IPS-11a (cell line): Measurements from ENCODE around the gene THBD.
A peak's percentile ranks its signal among the peaks of the same experiment; 100 is the strongest.

Experiments used
- H3K4me3 ChIP-seq: one replicate; pipeline ENCODE4 v1.5.1; 2013; ENCODE audit warnings: low read depth, low read length, control low read depth

Gene THBD

GRCh38 chr20:23049201-23050075 lies at the start of gene THBD:
THBD (minus strand) TSS chr20:23049672; CDS start chr20:23049504, 168 bp downstream.
- H3K4me3 ChIP-seq, result peak within 1 kb of the TSS; percentile 39

DNA sequence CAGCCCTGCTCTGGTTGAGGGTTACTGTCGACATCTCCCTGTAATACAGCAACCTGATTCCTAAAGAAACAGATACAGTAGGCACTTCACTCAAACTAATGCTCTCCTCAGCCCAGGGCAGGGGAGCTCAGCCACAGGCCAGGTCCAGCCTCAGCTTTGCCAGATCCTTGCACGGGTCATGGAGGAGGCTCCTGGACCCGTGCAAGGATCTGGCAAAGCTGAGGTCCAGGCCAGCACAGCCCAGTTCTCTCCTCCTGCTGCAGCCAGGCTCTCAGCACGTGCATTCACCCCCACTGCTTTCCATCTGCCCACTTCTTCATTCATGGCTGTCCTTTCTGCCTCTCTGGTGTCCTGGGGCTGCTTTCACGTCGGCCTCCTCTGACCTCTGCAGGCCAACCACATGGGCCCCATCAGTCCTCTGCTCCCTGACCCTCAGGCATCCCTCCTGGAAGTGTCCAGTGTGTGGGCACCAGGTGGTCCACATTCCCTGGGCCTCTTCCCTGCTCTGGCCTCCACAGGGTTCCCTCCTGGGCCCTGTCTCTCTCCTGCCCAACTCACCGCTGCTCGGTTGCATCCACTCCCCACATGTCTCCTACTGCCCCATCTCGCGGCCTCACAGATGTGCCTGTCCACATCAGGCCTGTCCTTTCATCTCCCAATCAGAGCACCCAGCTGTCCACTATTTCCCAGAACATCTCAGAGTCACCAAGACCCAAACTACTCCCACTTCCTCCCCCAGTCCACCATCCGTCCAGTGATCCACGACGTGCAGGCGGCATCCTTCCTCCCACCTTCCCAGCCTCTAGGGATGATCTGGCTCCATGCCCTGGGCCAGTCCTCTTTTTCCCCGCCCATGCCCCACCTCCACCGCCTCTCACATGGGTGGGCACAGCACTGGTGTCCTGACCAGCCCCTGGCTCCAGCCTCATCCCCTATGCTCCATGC lies 48.4 kb upstream of the THBD start:
- H3K4me3 ChIP-seq, result no peak overlapping the region

GRCh38 chr20:23096986-23097520 lies 47.6 kb upstream of the THBD start:
- H3K4me3 ChIP-seq, result no peak overlapping the region

DNA sequence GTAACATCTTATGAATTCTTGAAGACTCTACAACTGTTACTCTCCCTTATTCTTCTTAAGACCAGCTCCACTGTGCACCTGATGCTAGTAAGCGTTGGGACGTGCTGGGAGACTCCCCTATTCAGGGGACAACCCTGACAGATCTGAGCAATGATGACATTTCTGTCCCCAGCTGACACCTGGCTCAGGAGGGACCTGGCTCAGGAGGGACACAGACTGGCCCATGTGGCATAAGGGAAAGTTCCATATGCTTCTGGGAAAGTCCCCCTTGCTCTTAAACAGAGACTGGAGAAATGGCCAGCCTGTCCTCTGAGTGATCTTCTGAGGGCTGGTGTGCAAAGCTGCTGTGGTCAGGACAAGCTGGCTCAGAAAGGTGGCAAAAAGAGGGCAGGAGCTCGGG lies 46.6 kb upstream of the THBD start:
- no peak overlapping the region for H3K4me3 ChIP-seq

DNA sequence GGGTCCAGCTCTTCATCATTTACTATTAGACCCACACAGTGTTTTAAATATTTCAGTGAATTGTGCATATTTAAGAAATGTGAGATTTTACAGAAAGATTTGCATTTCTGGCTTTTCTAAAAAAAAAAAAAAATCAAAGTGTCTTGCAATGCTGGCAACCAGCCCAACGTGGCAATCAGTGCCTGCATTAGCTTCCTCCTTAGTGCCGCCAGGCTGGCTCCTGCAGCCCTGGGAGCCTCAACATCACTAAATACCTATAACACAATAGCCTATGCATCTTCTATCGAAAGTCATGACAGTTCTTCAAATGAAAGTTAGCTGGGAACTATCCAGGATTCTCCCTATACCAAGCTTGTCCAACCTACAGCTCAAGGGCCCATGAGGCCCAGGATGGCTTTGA lies 46.0 kb upstream of the THBD start:
- H3K4me3 ChIP-seq, result no peak overlapping the region

- H3K4me3 ChIP-seq, result no peak overlapping the region
These were observed 45.5 kb upstream of the THBD start for GRCh38 chr20:23094927-23095326.

- no peak overlapping the region for H3K4me3 ChIP-seq
These were observed 44.9 kb upstream of the THBD start for GRCh38 chr20:23094213-23094896.

DNA sequence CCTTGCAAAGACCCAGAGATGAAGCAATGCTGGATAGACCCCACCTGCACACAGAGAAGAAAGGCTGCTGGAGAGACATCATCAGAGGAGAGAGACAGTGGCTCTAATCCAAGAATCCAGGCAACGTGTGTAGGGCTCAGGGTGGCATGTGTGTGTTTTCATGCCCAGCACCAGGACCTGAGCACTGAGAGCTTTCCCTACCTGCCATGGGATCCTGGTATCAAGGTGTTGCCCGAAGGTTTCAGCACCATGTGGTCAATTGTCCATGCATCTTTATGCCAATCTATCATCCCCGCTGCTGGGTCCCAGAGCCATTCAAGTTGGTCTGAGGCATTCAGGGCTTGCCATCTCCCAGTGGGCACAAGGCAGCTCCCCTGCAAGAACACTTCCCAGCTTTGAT lies 44.1 kb upstream of the THBD start:
- H3K4me3 ChIP-seq, result no peak overlapping the region

- H3K4me3 ChIP-seq, result no peak overlapping the region
These were observed 43.5 kb upstream of the THBD start for GRCh38 chr20:23092861-23093495.

DNA sequence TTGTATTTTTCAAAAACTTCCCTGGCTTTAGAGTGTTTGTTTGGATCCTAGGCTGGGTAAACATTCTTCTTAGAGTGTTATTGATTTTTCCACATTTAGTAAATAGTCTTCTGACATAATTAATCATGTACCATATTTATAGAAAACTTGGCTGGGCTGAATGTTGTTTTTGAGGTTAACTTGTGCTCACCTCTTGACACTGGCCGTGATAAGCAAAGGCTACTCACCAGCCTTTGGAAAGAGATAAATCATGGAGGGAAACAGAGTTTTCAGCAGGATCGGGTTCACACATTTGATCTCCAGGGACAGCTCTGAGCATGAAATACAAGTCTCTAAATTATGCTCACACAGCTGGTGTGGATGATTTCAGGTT lies 42.9 kb upstream of the THBD start:
- H3K4me3 ChIP-seq, result no peak overlapping the region

- H3K4me3 ChIP-seq, result no peak overlapping the region
These were observed 42.4 kb upstream of the THBD start for GRCh38 chr20:23091721-23092383.

DNA sequence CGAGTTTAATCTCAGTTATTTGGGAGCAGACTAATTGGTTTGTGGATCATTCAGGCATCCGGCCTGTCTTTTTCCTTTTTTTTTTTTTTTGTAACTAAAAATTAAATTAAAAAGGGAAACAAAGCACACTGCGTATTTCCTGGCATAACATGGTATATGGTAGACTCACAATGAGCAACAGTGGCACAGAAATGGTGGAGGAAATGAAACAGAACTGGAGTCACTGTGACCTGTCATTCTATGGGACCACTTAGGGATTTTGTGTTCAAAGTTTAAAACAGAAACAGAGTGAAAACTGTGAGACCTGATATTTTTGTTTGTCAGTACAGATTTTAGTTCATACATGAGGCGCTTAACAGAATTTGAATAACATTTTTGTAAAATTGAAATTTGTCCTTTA lies 41.4 kb upstream of the THBD start:
- no peak overlapping the region for H3K4me3 ChIP-seq

DNA sequence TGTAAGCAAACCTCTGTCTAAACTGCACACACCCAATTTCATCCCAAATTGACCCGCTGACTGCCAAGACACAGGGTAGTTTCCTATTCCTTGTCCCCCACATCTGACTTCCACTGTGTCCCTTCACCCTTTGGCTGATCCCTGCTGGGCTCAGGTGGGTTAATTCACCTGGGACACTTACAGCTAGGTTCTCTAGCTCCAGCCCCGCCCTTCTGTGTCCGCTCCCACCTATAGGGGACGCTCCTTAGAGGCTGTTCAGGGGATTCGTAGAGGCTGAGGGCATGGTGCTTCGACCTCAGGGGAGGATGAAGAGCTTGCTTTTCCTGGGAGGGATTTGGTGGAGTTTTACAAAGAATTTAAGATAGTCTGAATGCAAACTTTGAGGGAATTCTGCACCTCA lies 40.7 kb upstream of the THBD start:
- no peak overlapping the region for H3K4me3 ChIP-seq

GRCh38 chr20:23088866-23089265 lies 39.4 kb upstream of the THBD start:
- H3K4me3 ChIP-seq, result no peak overlapping the region

DNA sequence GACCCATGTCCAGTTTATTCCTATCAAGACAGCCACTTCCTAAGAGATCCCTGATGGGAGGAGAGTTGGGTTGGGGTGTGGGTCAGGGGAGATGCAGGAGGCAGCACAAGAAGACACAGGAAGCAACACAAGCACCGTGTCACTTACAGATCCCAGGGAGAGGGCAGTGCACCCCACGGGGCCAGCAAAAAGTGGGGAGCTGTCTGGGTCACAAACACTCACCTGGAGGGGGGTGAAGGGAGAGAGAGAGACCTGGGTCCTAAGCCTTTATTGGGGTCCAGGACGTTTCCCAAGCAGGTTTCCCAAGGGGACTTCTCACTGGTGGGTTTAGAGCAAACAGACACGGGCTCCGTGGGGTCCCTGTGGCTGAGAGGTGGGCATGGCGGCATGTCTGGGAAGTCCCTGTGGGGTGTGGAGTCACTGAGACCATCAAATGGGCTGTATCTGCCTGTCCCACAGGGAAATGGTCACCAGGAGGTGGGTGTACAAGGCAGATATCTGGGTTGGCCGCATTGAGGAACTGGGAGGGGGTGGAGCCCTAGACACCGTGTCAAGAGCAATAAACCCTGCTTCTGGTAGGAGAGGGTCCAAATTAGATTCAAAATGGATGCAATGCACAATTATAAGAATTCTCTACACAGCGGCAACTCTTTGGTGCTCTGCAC lies 38.2 kb upstream of the THBD start:
- H3K4me3 ChIP-seq, result no peak overlapping the region

DNA sequence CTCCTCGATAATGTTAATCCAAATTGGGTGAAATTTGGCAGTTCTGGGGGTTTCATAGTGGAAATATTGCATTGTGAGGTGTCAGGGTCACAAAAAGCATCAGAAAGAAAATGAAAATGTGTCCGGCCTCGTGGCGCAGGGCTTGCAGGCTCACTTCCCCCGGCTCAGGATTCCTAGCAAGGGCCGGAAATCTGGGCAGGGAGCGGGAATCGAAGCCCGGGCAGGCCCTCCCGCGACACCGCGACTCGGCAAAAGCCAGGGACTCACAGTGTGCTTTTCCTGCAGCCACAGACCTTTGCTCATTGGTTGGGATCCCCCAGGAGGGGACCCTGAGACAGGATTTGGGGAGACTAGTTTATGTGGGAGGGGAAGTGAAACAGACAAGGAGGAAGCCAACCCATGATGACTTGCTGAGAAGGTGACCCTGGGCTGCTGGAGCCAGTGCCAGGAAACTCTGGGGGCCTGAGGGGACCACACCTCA lies 37.5 kb upstream of the THBD start:
- H3K4me3 ChIP-seq, result no peak overlapping the region

DNA sequence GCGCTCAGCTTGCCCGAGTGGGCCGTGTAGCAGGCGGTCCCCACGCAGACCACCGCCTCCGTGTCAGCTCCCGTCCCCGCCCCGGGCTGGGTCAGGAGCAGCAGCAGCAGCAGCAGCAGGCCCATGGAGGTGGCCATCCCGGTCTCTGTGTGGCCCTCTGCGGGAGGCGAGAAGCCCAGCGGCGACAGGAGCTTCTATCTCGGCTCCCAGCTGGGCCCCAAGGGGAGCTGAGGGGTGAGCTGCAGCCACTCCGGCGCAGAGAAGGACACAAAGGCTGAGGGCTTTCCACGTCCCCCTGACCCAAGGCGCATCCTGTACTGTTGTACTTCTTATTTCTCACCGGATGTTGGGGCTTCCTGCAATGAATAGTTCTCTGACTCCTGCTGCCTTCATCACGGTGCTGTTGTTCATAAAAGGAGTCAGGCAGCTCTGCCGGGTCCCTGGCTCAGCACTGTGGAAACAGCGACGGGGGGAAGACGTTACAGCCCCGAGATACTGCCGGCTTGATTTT lies 36.6 kb upstream of the THBD start, which contains the start of gene CD93:
TSS of gene CD93 (minus strand) at position 269 of the 511 bp plus-strand sequence. CDS start at position 137, 132 bp downstream.
- no peak within 1 kb of the TSS for H3K4me3 ChIP-seq

DNA sequence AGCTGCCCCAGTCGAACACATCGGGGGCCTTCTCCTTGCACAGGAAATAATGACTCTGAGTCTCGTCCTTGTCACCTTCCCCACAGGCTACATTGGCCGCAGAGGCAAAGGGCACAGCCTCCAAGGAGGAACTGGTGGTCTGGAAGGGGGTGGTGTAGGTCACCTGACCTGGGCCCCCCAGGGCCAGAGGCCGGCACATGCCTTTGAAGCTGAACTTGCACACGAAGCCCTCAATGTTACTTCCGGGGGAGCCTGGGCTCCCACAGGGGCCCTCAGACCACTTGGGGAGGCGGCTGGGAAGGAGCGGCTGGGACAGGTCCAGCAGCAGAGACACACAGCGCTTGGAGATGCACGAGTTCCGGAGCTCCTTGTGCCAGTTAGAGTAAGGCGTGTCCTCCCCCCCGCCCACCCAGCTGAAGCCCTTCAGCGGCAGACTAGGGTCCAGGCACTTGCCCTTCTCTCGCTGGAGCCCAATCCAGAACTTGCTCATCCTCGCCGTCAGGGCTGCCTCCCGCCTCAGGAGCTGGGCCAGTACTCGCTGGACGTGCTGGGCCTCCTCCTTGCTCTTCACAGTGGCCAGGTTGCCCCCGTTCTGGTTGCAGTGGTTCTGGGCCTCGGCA lies 36.1 kb upstream of the THBD start:
- H3K4me3 ChIP-seq, result no peak overlapping the region
